Measurements from ENCODE around the gene EREG. TPM values are rescaled to one million over a fixed set of nuclear protein-coding genes. Genes with fewer than 3 reads are reported as not detected.
"Not testable (repeated sequence)": the region's sequence is repeated elsewhere in the genome, so short reads cannot be mapped to it uniquely, and the experiment has no call there.

The EREG gene
- total RNA-seq, 1 donor, result 5.2 TPM

GRCh38 chr4:74338792-74339333, 26.1 kb upstream of the EREG start:
- no peak overlapping the region for H3K4me3 ChIP-seq (ENCODE audit: low read depth, low read length)
- no peak for TF ChIP-seq CTCF (IDR thresholded peaks at IDR 0.05; ENCODE audit: insufficient read depth, low read depth, low read length)
- DNase-seq (ENCODE audit: low read depth), result peak; percentile 92

GRCh38 chr4:74339501-74339900, 25.4 kb upstream of the EREG start:
- no peak for TF ChIP-seq CTCF (IDR thresholded peaks at IDR 0.05; ENCODE audit: insufficient read depth, low read depth, low read length)
- DNase-seq (ENCODE audit: low read depth), result peak; percentile 19
- H3K4me3 ChIP-seq (ENCODE audit: low read depth, low read length), result no peak overlapping the region

- H3K4me3 ChIP-seq (ENCODE audit: low read depth, low read length); DNase-seq (ENCODE audit: low read depth): not testable (repeated sequence)
Observed at GRCh38 chr4:74340421-74340820, 24.5 kb upstream of the EREG start.

GRCh38 chr4:74344031-74344430, 20.9 kb upstream of the EREG start:
- no peak for TF ChIP-seq CTCF (IDR thresholded peaks at IDR 0.05; ENCODE audit: insufficient read depth, low read depth, low read length)
- no peak overlapping the region for H3K4me3 ChIP-seq (ENCODE audit: low read depth, low read length)
- no peak for DNase-seq (ENCODE audit: low read depth)

- no peak overlapping the region for H3K4me3 ChIP-seq (ENCODE audit: low read depth, low read length)
- TF ChIP-seq CTCF (IDR thresholded peaks at IDR 0.05; ENCODE audit: insufficient read depth, low read depth, low read length), result no peak
- no peak for DNase-seq (ENCODE audit: low read depth)
Observed at GRCh38 chr4:74353858-74354257, 11.1 kb upstream of the EREG start.

- DNase-seq (ENCODE audit: low read depth), result no peak
- no peak for TF ChIP-seq CTCF (IDR thresholded peaks at IDR 0.05; ENCODE audit: insufficient read depth, low read depth, low read length)
Observed at GRCh38 chr4:74357965-74358364, 7.0 kb upstream of the EREG start.

GRCh38 chr4:74361671-74362070, 3.3 kb upstream of the EREG start:
- no peak for TF ChIP-seq CTCF (IDR thresholded peaks at IDR 0.05; ENCODE audit: insufficient read depth, low read depth, low read length)
- DNase-seq (ENCODE audit: low read depth), result no peak
- H3K4me3 ChIP-seq (ENCODE audit: low read depth, low read length), result no peak overlapping the region

More at GRCh38 chr4:74357965-74358364, 7.0 kb upstream of the EREG start:
- no peak overlapping the region for H3K4me3 ChIP-seq (ENCODE audit: low read depth, low read length)

Measured in fibroblast of villous mesenchyme (primary cell).